ENCODE measurements around the gene MRPL27.

The MRPL27 gene

DNA sequence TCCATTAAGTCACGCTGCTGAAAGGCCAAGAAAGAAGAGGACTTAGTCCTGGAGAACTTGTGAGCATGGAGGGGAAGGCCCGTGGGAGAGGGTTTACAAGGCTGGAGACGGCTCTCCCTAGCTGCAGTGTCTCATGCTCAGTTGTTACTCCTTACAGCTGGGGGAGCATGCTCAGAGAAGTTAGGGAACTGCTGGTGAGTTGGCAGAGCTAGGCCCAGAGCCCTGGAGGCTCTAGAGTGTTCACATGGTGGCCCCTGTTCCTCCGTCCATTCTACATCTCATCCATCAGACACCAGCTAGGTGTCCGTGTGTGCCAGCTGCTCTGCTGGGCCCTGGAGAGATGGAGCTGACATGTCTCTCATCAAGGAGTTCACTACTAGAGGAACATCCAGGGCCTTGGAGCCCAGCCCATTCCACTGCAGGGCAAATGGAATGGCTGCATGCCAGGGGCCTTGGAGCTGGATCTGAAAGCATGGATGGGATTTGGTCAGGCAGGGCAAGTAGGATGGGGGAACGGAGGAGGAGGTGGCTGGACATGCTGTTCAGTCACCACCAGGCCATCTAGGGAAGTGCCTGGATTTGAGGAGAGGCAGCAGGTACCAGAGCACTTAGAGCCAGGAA, 20.8 kb downstream of the MRPL27 start:
- H3K4me3 ChIP-seq (ENCODE audit: low read depth, low read length), result no peak overlapping the region
- H3K36me3 ChIP-seq (ENCODE audit: control insufficient read depth, insufficient read depth, low read length), result no peaks in the 10 kb centered on the region
- no peak overlapping the region for H2AFZ ChIP-seq
- no peaks in the 10 kb centered on the region for H3K27me3 ChIP-seq (ENCODE audit: control insufficient read depth, insufficient read depth, low read length)
- H3K4me1 ChIP-seq, result no peaks in the 10 kb centered on the region
- H3K27ac ChIP-seq, result no peak overlapping the region
- no peaks in the 10 kb centered on the region for H3K9me3 ChIP-seq (ENCODE audit: control insufficient read depth, low read length)
- TF ChIP-seq, protein P1, sequence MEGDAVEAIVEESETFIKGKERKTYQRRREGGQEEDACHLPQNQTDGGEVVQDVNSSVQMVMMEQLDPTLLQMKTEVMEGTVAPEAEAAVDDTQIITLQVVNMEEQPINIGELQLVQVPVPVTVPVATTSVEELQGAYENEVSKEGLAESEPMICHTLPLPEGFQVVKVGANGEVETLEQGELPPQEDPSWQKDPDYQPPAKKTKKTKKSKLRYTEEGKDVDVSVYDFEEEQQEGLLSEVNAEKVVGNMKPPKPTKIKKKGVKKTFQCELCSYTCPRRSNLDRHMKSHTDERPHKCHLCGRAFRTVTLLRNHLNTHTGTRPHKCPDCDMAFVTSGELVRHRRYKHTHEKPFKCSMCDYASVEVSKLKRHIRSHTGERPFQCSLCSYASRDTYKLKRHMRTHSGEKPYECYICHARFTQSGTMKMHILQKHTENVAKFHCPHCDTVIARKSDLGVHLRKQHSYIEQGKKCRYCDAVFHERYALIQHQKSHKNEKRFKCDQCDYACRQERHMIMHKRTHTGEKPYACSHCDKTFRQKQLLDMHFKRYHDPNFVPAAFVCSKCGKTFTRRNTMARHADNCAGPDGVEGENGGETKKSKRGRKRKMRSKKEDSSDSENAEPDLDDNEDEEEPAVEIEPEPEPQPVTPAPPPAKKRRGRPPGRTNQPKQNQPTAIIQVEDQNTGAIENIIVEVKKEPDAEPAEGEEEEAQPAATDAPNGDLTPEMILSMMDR (IDR thresholded peaks at IDR 0.05), result no peak
- H3K9ac ChIP-seq, result no peak overlapping the region
- no peak overlapping the region for H3K4me2 ChIP-seq (ENCODE audit: low read length)
- peaks cover 5% of the 10 kb centered on the region for H3K79me2 ChIP-seq

DNA sequence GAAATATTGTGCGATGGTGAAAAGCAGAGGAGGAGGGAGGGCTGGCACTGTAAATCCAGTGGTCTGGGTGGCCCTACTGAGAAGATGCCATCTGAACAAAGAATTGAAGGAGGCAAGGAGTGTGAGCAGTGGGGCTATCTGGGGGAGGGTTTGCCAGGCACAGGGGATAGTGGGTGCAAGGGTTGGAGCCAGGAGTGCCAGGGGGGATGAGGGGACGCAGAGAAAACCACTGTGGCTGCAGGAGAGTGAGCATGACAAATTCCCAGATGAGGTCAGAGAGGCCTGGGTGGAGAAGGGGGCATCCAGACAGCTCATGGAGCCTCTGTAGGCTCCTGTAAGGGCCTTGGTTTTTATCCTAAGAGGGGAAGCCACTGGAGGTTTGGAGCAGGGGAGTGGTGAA, 22.3 kb downstream of the MRPL27 start:
- Histone ChIP-seq H3K4me1 (no peaks in the 10 kb centered on the region), H3K36me3 (ENCODE audit: control insufficient read depth, insufficient read depth, low read length) (no peaks in the 10 kb centered on the region), H3K27me3 (ENCODE audit: control insufficient read depth, insufficient read depth, low read length) (no peaks in the 10 kb centered on the region), H2AFZ (no peak overlapping the region), H3K4me3 (ENCODE audit: low read depth, low read length) (no peak overlapping the region), H3K27ac (no peak overlapping the region), H3K9me3 (ENCODE audit: control insufficient read depth, low read length) (no peaks in the 10 kb centered on the region), H3K79me2 (peaks cover 5% of the 10 kb centered on the region), H3K9ac (no peak overlapping the region), H3K4me2 (ENCODE audit: low read length) (no peak overlapping the region)
- TF ChIP-seq, protein P1 (IDR thresholded peaks at IDR 0.05), result no peak

DNA sequence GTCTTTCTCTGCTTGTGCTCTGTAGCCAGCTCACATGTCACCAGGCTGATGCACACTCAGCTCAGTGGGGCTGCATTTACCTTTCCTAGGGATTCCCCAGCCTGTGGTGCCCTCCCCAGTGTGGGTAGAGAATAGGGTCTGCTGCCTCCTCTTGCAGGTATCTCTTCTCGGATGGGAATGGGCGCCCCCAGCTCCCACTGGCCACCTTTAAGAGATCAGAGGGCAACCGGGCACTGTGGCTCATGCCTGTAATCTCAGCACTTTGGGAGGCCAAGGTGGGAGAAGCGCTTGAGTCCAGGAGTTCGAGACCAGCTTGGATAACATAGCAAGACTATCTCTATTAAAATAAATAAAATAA, 23.8 kb downstream of the MRPL27 start:
- Histone ChIP-seq H3K4me3 (ENCODE audit: low read depth, low read length) (no peak overlapping the region), H3K4me2 (ENCODE audit: low read length) (no peak overlapping the region), H3K36me3 (ENCODE audit: control insufficient read depth, insufficient read depth, low read length) (no peaks in the 10 kb centered on the region), H3K27me3 (ENCODE audit: control insufficient read depth, insufficient read depth, low read length) (no peaks in the 10 kb centered on the region), H3K4me1 (peaks cover 5% of the 10 kb centered on the region), H2AFZ (no peak overlapping the region), H3K9ac (no peak overlapping the region), H3K27ac (no peak overlapping the region), H3K79me2 (peaks cover 4% of the 10 kb centered on the region), H3K9me3 (ENCODE audit: control insufficient read depth, low read length) (no peaks in the 10 kb centered on the region)
- TF ChIP-seq, protein P1 (IDR thresholded peaks at IDR 0.05), result no peak

DNA sequence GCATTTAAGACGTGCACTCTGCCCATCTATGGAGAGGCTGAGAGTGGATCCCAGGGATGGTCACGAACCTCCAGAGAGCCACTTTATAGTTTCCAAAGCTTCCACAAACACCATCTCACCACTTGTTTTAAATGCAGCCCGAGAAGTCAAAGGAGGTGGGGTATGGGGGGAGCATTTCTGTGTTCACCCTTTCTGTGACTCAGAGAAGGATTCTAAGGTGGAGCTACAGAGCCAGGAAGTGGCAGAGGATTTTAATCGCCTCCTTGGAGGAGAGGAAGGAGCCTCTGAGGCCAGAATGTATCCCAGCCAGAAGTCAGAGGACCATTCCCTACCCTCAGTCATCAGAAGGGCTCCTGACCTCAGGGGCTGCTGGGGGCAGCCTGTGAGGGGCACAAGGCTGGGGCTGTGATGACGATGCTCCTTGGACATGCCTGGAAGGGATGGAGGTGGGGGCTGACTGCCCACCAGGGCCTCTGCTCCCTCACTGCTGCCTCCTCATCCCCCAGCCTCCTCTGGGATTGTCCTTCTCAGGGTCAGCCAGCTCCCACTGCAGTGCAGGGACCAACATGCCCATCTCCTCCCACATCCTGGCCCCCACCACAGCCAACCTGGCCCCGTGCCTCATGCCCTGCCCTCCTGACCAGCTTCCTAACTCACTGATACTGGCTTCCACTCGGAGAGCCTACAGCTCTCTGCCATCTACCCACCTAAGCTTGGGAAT, 24.3 kb downstream of the MRPL27 start:
- TF ChIP-seq, protein P1 (IDR thresholded peaks at IDR 0.05), result no peak
- H3K27ac ChIP-seq, result no peak overlapping the region

DNA sequence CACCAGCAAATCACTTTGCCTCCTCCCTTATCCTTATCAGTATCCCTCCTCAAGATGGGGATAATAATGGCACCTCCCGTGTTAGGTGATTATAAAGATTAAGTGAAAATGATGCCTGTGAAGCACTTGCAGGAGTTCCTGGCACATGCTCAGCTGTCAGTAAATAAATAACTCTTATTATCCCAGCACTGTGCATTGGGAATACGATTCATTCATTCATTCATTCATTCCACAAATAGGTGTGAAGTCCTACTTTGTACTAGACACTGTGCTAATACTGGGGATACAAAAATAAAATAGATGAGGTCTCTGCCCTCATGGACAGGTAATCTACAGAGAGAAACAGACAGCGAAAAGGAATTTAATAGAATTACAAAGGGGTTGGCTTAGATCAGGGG, 25.1 kb downstream of the MRPL27 start:
- H3K4me2 ChIP-seq (ENCODE audit: low read length), result no peak overlapping the region
- TF ChIP-seq, protein P1 (IDR thresholded peaks at IDR 0.05), result no peak
- no peak overlapping the region for H3K27ac ChIP-seq
- no peak overlapping the region for H2AFZ ChIP-seq
- H3K36me3 ChIP-seq (ENCODE audit: control insufficient read depth, insufficient read depth, low read length), result no peaks in the 10 kb centered on the region
- no peaks in the 10 kb centered on the region for H3K9me3 ChIP-seq (ENCODE audit: control insufficient read depth, low read length)
- H3K27me3 ChIP-seq (ENCODE audit: control insufficient read depth, insufficient read depth, low read length), result no peaks in the 10 kb centered on the region
- no peak overlapping the region for H3K4me3 ChIP-seq (ENCODE audit: low read depth, low read length)
- H3K4me1 ChIP-seq, result peaks cover 5% of the 10 kb centered on the region
- H3K9ac ChIP-seq, result no peak overlapping the region
- peaks cover 2% of the 10 kb centered on the region for H3K79me2 ChIP-seq

More for the DNA sequence above, 24.3 kb downstream of the MRPL27 start:
- H3K79me2 ChIP-seq, result peaks cover 2% of the 10 kb centered on the region
- no peak overlapping the region for H2AFZ ChIP-seq
- H3K27me3 ChIP-seq (ENCODE audit: control insufficient read depth, insufficient read depth, low read length), result no peaks in the 10 kb centered on the region
- peaks cover 5% of the 10 kb centered on the region for H3K4me1 ChIP-seq
- no peak overlapping the region for H3K9ac ChIP-seq
- H3K4me2 ChIP-seq (ENCODE audit: low read length), result no peak overlapping the region
- H3K9me3 ChIP-seq (ENCODE audit: control insufficient read depth, low read length), result no peaks in the 10 kb centered on the region
- no peak overlapping the region for H3K4me3 ChIP-seq (ENCODE audit: low read depth, low read length)
- H3K36me3 ChIP-seq (ENCODE audit: control insufficient read depth, insufficient read depth, low read length), result no peaks in the 10 kb centered on the region

All from parathyroid adenoma (tissue), 2 donors.